ENCODE results near the gene CNTNAP2. TPM values are rescaled to one million over a fixed set of nuclear protein-coding genes. Genes with fewer than 3 reads are reported as not detected.

Gene CNTNAP2
- total and polyA plus RNA-seq, 2 experiments from 2014 or later: not detected

- Histone ChIP-seq H3K36me3 (ENCODE audit: low read depth) (no peaks in the 10 kb centered on the region), H3K9me2 (ENCODE audit: insufficient read depth) (no peaks in the 10 kb centered on the region), H3K27ac (no peak overlapping the region), H4K20me1 (ENCODE audit: insufficient read depth) (no peaks in the 10 kb centered on the region), H3K4me2 (ENCODE audit: unreplicated experiment) (no peak overlapping the region), H3K4me1 (ENCODE audit: insufficient read depth) (no peaks in the 10 kb centered on the region), H3K4me3 (no peak overlapping the region), H3K27me3 (replicated peaks; ENCODE audit: insufficient read depth) (no peaks in the 10 kb centered on the region), H3K79me2 (ENCODE audit: insufficient read depth) (no peaks in the 10 kb centered on the region), H2AFZ (no peak overlapping the region), H3F3A (ENCODE audit: insufficient read depth) (no peaks in the 10 kb centered on the region), H3K9me3 (ENCODE audit: low read depth) (no peaks in the 10 kb centered on the region), H3K9ac (no peak overlapping the region)
- TF ChIP-seq EZH2phosphoT487 (IDR thresholded peaks at IDR 0.05; ENCODE audit: insufficient read depth, low read depth) (no peak), EZH2 (IDR thresholded peaks at IDR 0.05; ENCODE audit: insufficient read depth, poor library complexity, severe bottlenecking) (no peak)
- in situ Hi-C loops (cut with MboI): no loop called here
- DNase-seq: no peak
- 0 to 3% methylated on average over 2 of the region's 2 CpGs for WGBS, 2 experiments (ENCODE audit: low coverage in 1 of 2, low lambda C conversion rate in 2 of 2, missing lambda C conversion rate in 2 of 2)
Measured at GRCh38 chr7:147912291-147912690, 1795.7 kb downstream of the CNTNAP2 start.

- no peaks in the 10 kb centered on the region for H3K4me1 ChIP-seq (ENCODE audit: insufficient read depth)
- no peaks in the 10 kb centered on the region for H3F3A ChIP-seq (ENCODE audit: insufficient read depth)
- 23 to 31% methylated on average over 2 of the region's 2 CpGs for WGBS, 2 experiments (ENCODE audit: low coverage in 1 of 2, low lambda C conversion rate in 2 of 2, missing lambda C conversion rate in 2 of 2)
- H3K36me3 ChIP-seq (ENCODE audit: low read depth): no peaks in the 10 kb centered on the region
- no peaks in the 10 kb centered on the region for H3K79me2 ChIP-seq (ENCODE audit: insufficient read depth)
- no peaks in the 10 kb centered on the region for H3K27me3 ChIP-seq (replicated peaks; ENCODE audit: insufficient read depth)
- no peak overlapping the region for H3K4me3 ChIP-seq
- TF ChIP-seq EZH2phosphoT487 (IDR thresholded peaks at IDR 0.05; ENCODE audit: insufficient read depth, low read depth): no peak
- no peak for TF ChIP-seq EZH2 (IDR thresholded peaks at IDR 0.05; ENCODE audit: insufficient read depth, poor library complexity, severe bottlenecking)
- H3K9me3 ChIP-seq (ENCODE audit: low read depth): no peaks in the 10 kb centered on the region
- no peaks in the 10 kb centered on the region for H3K9me2 ChIP-seq (ENCODE audit: insufficient read depth)
- no peak overlapping the region for H3K27ac ChIP-seq
- DNase-seq: no peak
- no peaks in the 10 kb centered on the region for H4K20me1 ChIP-seq (ENCODE audit: insufficient read depth)
- no peak overlapping the region for H3K9ac ChIP-seq
- in situ Hi-C loops (cut with MboI): no loop called here
- no peak overlapping the region for H3K4me2 ChIP-seq (ENCODE audit: unreplicated experiment)
- no peak overlapping the region for H2AFZ ChIP-seq
Measured at GRCh38 chr7:147912946-147913638, 1796.5 kb downstream of the CNTNAP2 start.

- no peaks in the 10 kb centered on the region for H3K9me2 ChIP-seq (ENCODE audit: insufficient read depth)
- no peak overlapping the region for H3K27ac ChIP-seq
- no peaks in the 10 kb centered on the region for H3F3A ChIP-seq (ENCODE audit: insufficient read depth)
- DNase-seq: no peak
- no peak overlapping the region for H3K4me2 ChIP-seq (ENCODE audit: unreplicated experiment)
- no peak for TF ChIP-seq EZH2phosphoT487 (IDR thresholded peaks at IDR 0.05; ENCODE audit: insufficient read depth, low read depth)
- TF ChIP-seq EZH2 (IDR thresholded peaks at IDR 0.05; ENCODE audit: insufficient read depth, poor library complexity, severe bottlenecking): no peak
- no peaks in the 10 kb centered on the region for H3K79me2 ChIP-seq (ENCODE audit: insufficient read depth)
- H3K9ac ChIP-seq: no peak overlapping the region
- H3K36me3 ChIP-seq (ENCODE audit: low read depth): no peaks in the 10 kb centered on the region
- H3K4me3 ChIP-seq: no peak overlapping the region
- H4K20me1 ChIP-seq (ENCODE audit: insufficient read depth): no peaks in the 10 kb centered on the region
- in situ Hi-C loops (cut with MboI): no loop called here
- 1 to 3% methylated on average over 4 of the region's 4 CpGs for WGBS, 2 experiments (ENCODE audit: low coverage in 1 of 2, low lambda C conversion rate in 2 of 2, missing lambda C conversion rate in 2 of 2)
- H2AFZ ChIP-seq: no peak overlapping the region
- no peaks in the 10 kb centered on the region for H3K4me1 ChIP-seq (ENCODE audit: insufficient read depth)
- H3K9me3 ChIP-seq (ENCODE audit: low read depth): no peaks in the 10 kb centered on the region
- H3K27me3 ChIP-seq (replicated peaks; ENCODE audit: insufficient read depth): no peaks in the 10 kb centered on the region
Measured at GRCh38 chr7:147915781-147916180, 1799.2 kb downstream of the CNTNAP2 start.

- H3K9me3 ChIP-seq (ENCODE audit: low read depth): no peaks in the 10 kb centered on the region
Measured at GRCh38 chr7:147916573-147916972, 1800.0 kb downstream of the CNTNAP2 start.

More at GRCh38 chr7:147916573-147916972, 1800.0 kb downstream of the CNTNAP2 start:
- no peaks in the 10 kb centered on the region for H3K27me3 ChIP-seq (replicated peaks; ENCODE audit: insufficient read depth)
- H3K4me3 ChIP-seq: no peak overlapping the region
- no peaks in the 10 kb centered on the region for H3F3A ChIP-seq (ENCODE audit: insufficient read depth)
- 2 to 8% methylated on average over 4 of the region's 4 CpGs for WGBS, 2 experiments (ENCODE audit: low coverage in 1 of 2, low lambda C conversion rate in 2 of 2, missing lambda C conversion rate in 2 of 2)
- no peak overlapping the region for H2AFZ ChIP-seq
- no peaks in the 10 kb centered on the region for H3K9me2 ChIP-seq (ENCODE audit: insufficient read depth)
- in situ Hi-C loops (cut with MboI): no loop called here
- no peaks in the 10 kb centered on the region for H3K4me1 ChIP-seq (ENCODE audit: insufficient read depth)
- no peaks in the 10 kb centered on the region for H3K36me3 ChIP-seq (ENCODE audit: low read depth)
- no peak overlapping the region for H3K4me2 ChIP-seq (ENCODE audit: unreplicated experiment)
- no peak for DNase-seq
- TF ChIP-seq EZH2phosphoT487 (IDR thresholded peaks at IDR 0.05; ENCODE audit: insufficient read depth, low read depth) (no peak), EZH2 (IDR thresholded peaks at IDR 0.05; ENCODE audit: insufficient read depth, poor library complexity, severe bottlenecking) (no peak)
- no peak overlapping the region for H3K9ac ChIP-seq
- H3K27ac ChIP-seq: no peak overlapping the region
- H4K20me1 ChIP-seq (ENCODE audit: insufficient read depth): no peaks in the 10 kb centered on the region
- no peaks in the 10 kb centered on the region for H3K79me2 ChIP-seq (ENCODE audit: insufficient read depth)

Measured in GM23248 (cell line).